GM19324 (cell line): ENCODE measurements around the gene GPSM1.

Experiments used
- ATAC-seq: cut with Tn5 transposase; IDR thresholded peaks from one replicate; pipeline ENCODE4 v1.9.1; 2021; ENCODE audit warnings: mild to moderate bottlenecking, moderate library complexity; ENCODE audit not compliant: unreplicated experiment, low FRiP score

The GPSM1 gene

GRCh38 chr9:136289651-136290507 lies 37.5 kb upstream of the GPSM1 start:
- no peak for ATAC-seq

DNA sequence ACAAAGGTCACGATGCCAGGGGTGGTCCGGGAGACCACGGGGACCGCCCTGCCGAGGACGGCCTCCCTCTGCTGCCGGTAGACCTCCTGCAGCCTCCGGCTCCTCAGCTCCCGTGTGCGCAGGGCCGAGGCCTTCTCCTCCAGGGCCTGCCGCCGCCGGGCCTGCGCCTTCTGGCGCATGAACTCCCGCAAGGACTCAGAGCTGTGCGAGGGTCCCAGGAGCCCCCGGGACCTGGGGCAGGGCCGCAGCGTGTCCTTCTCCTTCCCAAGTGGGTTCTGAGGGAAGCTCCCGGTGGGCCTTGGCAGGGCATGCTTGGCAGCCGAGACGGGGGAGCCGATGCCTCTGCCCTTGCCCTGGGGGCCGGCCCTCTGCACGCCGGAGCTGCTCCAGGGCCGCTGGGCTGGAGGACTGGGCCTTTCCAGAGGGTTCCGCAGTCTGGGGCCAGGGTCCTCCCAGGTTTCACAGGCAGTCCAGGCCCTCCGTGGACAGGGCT lies 36.8 kb upstream of the GPSM1 start:
- ATAC-seq, result no peak

DNA sequence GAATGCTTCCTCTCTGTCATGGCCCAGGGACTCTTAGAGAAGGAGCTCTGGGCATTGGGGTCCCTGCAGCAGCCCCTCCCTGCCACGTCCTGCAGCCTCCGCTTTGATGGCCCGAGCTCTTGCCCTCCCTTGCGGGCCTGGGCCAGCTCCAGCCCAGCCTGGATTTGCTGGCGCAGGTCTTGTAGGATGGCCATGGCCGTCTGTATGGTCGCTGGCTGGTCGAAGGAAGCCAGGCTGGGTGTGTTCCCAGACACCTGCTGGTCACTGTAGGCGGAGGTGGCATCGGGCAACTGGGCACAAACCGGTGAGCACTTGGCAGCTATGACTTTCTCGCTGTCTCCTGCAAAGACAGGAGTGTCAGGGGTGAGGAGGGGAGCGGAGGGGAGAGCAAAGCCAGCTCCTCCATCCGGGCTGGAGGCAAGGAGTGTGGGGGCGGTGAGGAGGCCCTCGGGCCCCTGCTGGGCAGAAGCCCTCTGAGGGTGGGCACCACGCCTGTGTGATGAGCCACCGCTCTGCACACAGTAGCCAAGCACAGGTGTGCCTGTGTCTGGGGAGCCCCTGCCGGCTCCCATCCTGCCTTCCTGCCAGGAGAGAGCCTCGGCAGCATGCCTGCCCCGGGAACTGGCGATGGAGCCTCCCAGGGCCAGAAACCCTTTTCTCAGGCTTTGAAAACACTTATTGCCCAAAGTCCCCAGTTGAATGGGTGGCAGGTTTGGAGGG lies 35.9 kb upstream of the GPSM1 start:
- no peak for ATAC-seq

DNA sequence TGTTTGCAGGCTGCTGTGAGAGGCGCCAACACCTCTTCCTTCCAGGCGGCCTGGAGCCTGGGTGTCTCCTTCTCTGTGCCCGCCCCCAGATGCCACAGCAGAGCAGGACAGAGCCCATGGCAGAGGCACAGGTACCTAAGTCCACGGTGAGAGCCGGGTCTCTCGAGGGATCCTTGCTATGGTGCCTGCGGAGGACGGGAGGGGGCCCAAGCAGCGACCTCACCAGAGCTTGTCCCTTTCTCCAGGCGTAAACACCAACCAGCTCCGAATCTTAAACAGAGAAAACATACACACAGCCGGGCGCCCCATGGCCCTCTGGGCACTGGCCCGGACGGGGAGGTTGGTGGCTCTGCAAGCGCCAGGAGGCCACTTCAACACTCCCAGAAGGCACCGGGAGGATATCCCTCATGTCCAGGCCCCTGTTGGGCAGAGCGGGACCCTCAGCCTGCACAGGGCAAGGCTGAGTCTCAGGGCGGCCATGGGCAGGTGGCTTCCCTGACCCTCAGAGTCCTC lies 35.3 kb upstream of the GPSM1 start:
- ATAC-seq, result no peak

DNA sequence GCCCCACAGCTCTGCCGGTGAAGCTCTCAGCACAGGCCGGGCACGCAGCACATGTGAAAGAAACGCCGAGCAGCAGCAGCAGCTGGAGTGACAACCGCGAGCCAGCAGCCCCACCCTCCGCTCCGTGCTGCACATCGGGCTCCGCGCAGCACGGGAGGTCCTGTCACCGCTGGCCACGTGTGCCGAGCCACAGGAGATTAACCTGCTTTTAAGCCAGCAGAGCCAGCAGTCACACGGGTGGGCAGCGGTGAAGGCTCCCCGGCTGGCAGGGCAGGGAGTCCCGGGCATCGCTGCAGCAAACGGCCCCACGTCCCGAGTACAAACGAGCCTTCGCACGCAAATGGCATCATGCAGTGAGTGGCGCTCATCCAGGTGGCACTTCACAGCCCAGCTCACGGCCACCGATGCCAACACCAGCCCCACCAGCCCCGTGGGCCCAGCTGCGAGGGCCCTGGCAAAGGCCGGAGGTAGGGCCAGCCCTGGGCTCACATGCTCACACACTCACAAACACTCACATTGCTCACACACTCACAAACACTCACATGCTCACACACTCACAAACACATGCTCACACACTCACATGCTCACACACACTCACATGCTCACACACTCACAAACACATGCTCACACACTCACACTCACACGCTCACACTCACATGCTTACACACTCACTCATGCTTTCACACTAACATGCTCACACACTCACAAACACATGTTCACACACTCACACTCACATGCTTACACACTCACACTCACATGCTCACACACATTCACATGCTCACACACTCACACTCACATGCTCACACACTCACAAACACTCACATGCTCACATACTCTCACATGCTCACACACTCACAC lies 34.5 kb upstream of the GPSM1 start:
- no peak for ATAC-seq

DNA sequence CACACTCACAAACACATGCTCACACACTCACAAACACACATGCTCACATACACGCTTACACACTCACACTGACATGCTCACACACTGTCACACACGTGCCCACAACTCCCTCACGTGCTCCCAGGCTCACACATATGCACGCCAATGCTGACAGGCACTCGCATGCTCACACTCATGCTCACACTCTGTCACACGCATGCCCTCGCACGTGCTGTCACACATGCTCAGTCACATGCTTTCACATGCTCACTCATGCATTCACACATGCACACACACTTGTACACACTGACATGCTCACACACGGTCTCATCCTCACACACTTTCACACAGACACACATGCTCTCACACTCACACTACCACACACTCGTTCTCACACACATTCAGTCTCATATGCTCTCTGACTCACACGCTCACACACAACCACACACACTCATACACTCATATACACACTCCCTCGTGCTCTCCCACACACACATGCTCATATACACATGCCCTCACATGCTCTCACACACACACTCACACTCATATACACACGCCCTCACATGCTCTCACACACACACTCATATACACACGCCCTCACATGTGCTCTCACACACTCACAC lies 33.8 kb upstream of the GPSM1 start:
- no peak for ATAC-seq

DNA sequence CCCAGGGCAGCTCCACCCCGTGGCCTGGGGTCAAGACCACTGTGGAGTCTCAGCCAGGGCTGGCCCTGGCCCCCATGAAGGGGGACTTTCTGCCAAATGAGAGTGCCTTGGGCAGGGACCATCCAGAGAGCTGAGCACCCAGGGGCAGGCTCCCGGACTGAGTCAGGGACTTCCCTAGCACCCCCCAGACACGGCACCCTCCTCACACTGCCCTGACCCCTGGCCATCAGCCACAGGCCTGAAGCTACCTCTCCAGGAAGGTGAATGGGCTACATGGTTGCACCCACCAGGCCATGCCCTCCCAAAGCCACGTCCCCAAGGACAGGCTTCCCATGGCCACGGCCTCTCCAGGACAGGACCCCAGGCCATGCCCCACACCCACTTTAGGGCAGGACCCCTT lies 32.9 kb upstream of the GPSM1 start:
- no peak for ATAC-seq

DNA sequence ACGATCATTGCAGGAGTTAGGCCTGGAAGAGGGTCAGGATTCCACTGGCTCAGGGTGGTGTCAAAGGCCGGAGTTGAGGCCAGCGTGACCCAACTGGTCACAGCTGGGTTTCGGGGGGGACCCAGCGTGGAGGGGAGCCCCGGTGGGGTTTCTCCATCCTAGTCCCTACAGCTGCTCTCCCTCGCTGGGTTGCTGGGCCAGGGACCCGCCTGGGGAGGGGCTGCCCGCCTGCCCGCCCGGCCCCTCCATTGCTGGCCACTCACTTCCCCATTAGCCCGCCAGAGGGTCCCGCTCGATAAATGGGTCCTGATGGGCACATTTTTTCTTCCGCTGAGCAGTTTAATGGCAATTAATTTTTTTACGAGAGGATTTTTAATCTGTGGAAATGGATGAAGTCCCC lies 32.3 kb upstream of the GPSM1 start:
- no peak for ATAC-seq

- no peak for ATAC-seq
These were observed 31.6 kb upstream of the GPSM1 start for GRCh38 chr9:136295542-136296433.

GRCh38 chr9:136296434-136297015 lies 30.8 kb upstream of the GPSM1 start:
- no peak for ATAC-seq

DNA sequence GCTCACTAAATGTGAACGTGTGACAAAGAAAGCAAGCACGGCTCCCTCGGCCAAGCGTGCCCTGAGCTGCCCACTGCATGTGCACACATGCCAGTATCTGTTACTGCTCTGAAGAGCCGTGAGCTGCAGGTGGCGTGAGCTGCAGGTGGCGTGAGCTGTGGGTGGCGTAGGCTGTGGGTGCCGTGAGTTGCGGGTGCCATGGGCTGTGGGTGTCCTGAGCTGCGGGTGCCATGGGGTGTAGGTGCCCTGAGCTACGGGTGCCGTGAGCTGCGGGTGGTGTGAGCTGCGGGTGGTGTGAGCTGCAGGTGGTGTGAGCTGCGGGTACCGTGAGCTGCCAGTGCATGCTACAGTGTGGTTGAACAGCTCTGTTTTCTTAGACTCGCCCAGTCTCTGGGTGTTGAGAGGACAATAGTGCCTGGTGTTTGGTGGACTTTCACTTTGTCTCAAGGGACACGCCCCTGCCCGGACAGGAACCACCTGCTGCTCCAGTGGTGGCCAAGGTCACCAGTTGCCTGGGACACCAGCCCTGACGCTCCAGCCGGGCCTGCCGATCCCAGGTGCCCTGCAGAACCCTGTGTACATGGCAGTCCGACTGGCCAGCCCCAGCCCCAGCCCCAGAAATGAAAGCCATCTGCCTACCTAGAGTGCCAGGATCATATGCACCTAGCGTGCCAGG lies 30.2 kb upstream of the GPSM1 start:
- no peak for ATAC-seq

DNA sequence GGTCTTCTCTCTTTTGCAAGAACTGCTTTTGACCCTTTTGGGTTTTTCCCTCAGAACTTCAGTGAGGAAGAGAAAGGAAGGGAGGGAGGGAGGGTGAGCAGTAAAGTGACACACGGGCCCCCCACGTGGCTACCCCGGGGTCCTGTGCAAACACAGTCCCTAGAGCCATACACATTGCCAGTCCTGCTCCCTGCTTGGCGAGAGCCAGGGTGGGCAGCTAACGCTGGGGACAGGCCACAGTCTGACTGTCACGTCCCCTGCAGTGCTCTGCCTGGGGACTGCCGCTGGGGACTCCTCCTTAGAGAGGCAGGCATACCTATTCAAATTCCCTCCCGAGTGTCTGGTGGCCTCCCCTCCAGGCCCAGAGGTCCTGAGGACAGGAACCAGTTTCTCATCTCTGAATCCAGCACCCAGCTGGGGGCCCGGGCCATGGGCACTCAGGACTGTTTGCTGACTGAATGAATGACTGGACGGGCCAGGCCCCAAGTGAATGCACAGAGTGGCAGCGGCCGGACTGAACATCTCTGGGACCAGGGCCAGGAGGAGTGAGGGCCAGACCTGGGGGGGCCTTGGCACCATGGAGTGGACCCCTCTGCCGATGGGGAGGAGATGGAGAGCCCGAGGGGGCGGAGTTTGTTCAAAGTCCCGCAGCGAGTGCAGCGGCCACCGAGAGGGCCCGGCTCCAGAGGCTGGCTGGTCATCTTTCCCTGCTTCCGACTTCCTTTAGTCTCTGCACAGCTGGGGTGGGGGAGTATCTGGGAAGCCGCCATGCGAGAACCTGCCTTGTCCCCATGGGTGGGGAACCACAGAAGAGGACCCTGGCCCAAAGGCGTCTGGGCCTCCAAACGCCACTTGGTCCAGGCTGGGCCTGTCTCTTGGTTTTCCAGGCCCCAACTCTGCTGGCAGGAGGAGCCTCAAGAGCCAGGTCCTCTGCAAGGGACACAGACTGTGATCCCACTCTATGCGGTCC lies 29.3 kb upstream of the GPSM1 start:
- ATAC-seq, result no peak

DNA sequence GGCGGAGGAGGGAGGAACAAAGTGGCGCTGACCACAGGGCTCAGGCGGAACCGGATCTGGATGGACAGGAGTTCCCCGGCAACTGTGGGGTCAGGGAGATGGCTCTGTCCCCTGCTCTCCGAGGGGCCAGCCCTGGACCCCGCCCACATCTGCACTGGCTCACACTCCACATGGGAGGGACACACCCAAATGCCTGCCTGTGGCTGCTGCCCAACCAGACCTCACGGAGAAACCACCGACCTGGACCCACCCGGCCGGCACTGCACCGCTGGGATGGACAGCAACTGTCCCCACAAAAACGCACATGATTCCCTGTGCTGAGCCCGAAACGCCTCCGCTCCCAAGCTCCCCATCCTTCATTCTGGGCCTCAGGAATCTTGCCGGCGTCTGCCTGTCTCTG lies 28.2 kb upstream of the GPSM1 start:
- ATAC-seq, result no peak

DNA sequence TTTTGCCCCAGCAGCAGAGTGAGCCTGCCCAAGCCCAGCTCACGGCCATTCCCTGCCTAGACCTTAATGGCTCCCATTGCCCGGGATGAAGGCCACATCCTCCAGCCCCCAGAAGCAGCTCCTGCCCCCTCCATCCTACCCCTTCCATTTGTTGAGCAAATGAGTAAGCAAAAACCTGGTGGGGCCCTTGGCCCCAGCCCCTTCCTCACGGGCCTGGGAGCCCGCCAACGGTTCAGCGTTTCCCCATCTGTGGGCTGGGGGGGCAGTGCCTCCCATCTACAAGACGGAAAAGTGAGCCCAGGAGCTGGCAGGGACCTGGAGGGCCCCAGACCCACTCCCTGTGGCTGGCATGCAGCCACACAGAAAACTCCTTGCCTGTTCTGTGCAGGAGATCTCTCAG lies 27.8 kb upstream of the GPSM1 start:
- ATAC-seq, result no peak

GRCh38 chr9:136300016-136300545 lies 27.3 kb upstream of the GPSM1 start:
- no peak for ATAC-seq

DNA sequence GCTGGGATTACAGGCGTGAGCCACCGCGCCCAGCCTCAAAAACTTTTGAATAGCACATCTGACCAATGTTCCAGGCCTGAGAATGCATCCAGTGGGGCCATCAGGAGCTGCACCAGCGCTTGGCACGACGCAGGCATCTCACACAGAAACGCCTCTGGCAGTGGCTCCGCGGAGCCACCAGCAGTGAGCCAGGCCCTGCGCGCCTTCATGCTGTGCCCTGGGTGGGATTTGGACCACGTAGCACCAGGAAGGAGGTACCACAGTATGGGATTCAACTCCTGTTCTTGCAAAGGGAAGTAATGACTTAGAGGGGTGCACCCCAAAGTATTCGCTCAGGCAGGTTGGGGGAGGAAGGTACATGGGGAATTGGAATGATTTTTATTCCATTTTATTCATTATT lies 26.5 kb upstream of the GPSM1 start:
- no peak for ATAC-seq

GRCh38 chr9:136302527-136302926 lies 24.8 kb upstream of the GPSM1 start:
- ATAC-seq, result no peak
